NCI-H510A (cell line): ENCODE results near the gene ZBTB17.
"Not testable (repeated sequence)": the region's sequence is repeated elsewhere in the genome, so short reads cannot be mapped to it uniquely, and the experiment has no call there.

Experiments
- DNase-seq: peaks from one replicate; lab custom pipeline; 2025; lab: John Stamatoyannopoulos, UW

The ZBTB17 gene

DNA sequence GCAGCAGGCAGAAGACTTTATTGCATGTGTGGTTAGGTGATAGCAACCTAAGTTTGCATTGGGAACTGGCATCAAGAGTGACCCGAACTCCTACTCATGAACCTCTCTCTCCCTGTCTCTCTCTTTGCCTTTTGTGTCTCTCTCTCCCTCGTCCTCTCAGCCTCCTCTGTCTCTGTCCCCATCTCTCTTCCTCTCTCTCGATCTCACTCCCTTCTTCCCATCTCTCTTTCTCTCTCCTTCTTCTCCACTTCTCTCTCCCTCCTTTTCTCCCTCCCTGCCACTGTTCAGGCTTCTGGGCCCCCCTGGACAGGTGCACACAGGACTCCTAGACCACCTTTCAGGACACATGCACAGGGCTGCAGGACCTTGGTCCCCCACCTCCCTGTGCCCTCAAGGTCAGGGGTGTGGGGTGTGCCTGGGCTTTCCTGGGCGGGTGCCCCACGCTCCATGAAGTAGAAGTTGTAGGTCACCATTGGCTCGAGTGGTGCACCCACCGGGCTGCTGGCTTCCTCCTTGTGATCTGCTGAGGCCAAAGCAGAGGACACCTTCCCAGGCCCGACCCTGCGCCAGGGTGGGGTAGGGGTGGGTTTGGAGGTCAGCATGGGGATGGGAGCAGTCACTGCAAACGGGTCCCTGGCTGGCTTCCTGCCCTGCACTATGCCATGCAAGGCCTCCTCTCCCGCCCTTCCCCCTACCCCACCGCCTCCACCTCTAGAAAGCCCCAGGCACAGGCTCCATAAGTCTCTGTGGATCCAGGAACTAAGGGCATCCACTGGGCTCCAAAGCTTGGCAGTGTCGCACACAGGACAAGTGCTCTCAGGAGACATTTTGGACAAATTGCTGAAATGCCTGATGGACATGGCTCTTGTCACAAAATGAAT, 13.2 kb upstream of the ZBTB17 start:
- DNase-seq: no peak

GRCh38 chr1:15985611-15986297, 9.9 kb upstream of the ZBTB17 start:
- no peak for DNase-seq

DNA sequence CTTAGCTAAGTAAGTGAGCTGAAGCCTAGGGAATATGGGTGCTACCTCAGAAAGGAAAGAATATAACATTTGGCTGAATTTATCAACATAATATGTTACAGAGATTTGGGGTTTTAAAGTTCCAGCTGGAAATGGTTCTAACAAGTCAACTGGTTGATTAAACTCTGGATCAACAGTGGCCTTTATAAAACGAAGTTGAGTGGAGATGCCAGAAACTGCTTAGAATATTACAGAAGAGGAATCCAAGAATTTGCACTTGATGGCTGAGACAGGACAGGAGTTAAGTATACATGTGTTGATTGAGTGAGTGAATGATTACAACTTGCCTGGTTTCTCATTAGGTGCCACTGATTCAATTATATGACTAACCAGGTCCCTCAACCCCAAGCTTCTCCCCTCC, 7.4 kb upstream of the ZBTB17 start:
- DNase-seq: no peak

- DNase-seq: no peak
These were observed 5.8 kb upstream of the ZBTB17 start for GRCh38 chr1:15981679-15982078.

- DNase-seq: not testable (repeated sequence)
These were observed 2.0 kb upstream of the ZBTB17 start for GRCh38 chr1:15977947-15978346.

GRCh38 chr1:15975358-15975804, 520 bp downstream of the ZBTB17 start:
- DNase-seq: peak; percentile 65

- DNase-seq: no peak
These were observed 1.0 kb downstream of the ZBTB17 start for GRCh38 chr1:15974855-15975254.

- no peak for DNase-seq
These were observed 2.1 kb downstream of the ZBTB17 start for GRCh38 chr1:15973772-15974171.

GRCh38 chr1:15972409-15972808, 3.5 kb downstream of the ZBTB17 start:
- no peak for DNase-seq

DNA sequence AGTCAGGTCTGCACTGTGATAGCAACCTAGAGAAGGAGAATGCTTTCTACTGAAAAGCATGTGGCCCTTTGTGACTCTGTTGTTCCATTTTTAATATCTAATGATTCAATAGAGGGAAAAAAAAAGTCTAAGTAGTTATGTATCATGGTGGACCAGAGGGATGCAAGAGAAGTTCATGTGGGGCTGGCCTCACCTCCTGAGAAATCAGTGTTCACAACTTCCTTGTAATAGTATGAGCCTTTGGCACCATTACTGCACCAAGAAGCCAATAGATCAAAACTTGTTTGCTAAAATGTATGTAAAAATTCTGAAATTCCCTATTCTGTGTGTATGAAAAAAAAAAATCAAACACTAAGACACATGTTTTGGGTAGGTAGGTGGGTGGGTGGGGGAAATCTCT, 5.0 kb downstream of the ZBTB17 start:
- no peak for DNase-seq

GRCh38 chr1:15969321-15969880, 6.5 kb downstream of the ZBTB17 start:
- no peak for DNase-seq

DNA sequence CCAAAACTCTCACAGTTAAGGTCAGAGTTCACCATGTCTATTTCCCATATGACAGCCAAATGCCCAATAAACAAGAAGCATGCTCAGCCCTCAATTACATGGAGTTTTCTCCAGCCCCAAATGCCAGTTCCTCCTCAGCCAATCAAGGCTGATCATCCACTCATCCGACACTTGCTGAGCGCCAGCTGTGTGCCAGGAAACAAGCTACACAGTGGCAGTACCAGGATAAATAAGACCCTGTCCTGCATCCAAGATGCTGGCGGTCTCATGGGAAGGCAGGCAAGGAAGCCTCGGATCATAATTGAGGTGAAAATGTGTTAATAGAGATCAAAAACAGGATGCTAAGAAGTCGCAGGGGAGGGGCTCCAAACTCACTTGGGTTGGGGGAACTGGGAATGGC, 7.7 kb downstream of the ZBTB17 start:
- DNase-seq: no peak

- DNase-seq: no peak
These were observed 9.0 kb downstream of the ZBTB17 start for GRCh38 chr1:15966956-15967344.

DNA sequence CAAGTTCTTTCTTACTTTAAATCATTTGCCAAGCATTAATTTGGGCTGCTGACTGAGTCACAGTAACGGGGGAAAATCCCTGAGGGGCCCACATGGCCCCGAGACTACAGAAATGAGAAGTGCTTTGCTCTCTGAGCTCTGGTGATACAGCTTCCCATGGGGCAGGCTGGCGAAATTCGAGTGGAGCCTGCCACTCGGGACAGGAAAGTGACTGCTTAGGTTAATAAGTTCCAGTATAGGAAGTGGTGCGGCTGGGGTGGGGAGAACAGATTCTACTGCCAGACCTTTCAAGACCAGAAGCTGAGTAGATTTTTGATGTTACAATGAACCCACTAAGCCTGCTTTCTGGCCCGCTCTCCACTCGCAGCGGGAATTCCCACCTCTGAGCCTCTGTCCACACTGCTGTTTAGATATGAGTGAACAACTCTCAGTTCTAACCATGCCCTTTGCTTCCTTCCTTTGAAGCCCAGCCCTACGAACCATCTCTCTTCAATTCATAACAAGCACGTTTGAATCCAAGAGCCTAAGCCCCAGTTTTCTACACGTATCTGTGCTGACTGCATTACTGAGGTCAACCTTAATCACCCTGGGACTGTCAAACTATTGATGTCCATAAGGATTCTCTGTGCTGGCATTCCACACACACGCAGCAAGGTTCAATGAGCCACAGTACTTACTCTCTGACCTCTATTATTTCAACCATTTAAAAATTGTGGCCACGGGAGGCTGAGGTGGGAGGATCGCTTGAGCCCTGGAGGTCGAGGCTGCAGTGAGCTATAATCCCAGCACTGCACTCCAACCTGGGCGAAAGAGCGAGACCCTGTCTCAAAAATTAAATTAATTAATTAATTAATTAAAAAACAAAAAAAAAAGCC, 9.6 kb downstream of the ZBTB17 start:
- no peak for DNase-seq

- DNase-seq: no peak
These were observed 10.6 kb downstream of the ZBTB17 start for GRCh38 chr1:15965228-15965767.

- DNase-seq: no peak
These were observed 11.8 kb downstream of the ZBTB17 start for GRCh38 chr1:15963968-15964648.

DNA sequence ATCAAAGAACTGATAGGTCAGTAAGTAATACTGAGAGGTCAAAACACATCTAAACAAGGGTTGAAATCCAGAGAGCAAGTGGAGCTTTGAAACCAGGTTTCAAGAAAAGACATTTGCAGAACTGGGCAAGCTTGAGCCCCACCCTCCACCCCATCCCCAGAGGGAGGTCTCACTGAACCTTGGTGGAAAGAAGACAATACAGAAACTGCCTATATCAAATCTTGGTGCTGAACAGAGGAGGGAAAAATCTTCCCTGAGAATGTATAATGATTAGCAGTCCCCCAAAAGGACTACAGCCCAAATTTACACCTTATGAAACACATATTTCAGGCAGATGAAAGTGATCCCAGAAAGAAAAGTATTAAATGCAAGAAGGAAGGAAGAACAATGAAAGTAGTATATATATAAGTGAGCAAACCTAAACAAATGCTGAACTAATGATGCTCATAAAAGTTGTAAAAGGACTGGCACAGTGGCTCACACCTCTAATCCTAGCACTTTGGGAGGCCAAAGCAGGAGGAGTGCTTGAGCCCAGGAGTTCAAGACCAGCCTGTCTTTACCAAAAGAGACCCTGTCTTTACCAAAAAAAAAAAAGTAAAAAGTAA, 12.4 kb downstream of the ZBTB17 start:
- DNase-seq: no peak

GRCh38 chr1:15962671-15963362, 13.1 kb downstream of the ZBTB17 start:
- no peak for DNase-seq

DNA sequence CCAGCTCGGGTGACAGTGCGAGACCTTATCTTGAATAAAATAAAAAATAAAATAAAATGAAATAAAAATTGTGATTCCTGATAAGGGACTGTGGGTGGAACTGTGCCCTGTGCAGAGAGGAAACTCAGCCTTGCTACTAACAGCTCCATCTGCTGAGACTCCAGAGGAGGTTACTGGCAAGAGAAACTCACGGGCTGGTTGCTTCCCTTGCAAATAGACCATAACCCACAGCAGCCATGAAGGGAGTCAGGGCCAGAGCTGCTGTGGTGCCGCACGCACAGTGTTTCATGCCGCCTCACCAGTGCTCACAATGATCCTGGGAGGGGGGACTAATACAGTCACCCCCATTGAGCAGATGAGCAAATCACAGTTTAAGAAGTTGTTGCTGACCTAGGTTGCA, 13.7 kb downstream of the ZBTB17 start:
- no peak for DNase-seq

GRCh38 chr1:15961492-15961891, 14.4 kb downstream of the ZBTB17 start:
- DNase-seq: no peak
